BJ (cell line): ENCODE results near the gene PAM. TPM values are rescaled to one million over a fixed set of nuclear protein-coding genes. Genes with fewer than 3 reads are reported as not detected.

ENCODE experiments used
- CTCF ChIA-PET: fragments of 350-600 bp; formaldehyde crosslinking; extraction: SDS; loops from one replicate; lab custom pipeline; 2021; ENCODE audit warnings: antibody characterized with exemption, inconsistent platforms; lab: Yijun Ruan, JAX
- POLR2A ChIA-PET: fragments of 300-600 bp; sonication (Branson Sonifier 250); formaldehyde crosslinking; extraction: SDS; loops from one replicate; lab custom pipeline; 2021; ENCODE audit warnings: antibody characterized with exemption; lab: Charles Lee
- DNase-seq: peaks from one replicate; pipeline ENCODE4 v3.0.0-alpha.2; 2011; ENCODE audit warnings: low read depth
- H3K27me3 ChIP-seq: 2 replicates; pipeline ENCODE4 v1.6.0; 2011; ENCODE audit warnings: low read length; ENCODE audit not compliant: control insufficient read depth, insufficient read depth
- H3K36me3 ChIP-seq: 2 replicates; pipeline ENCODE4 v1.5.1; 2011; ENCODE audit warnings: low read length; ENCODE audit not compliant: control insufficient read depth, insufficient read depth
- H3K4me3 ChIP-seq: 2 replicates; pipeline ENCODE4 v1.5.1; 2011; ENCODE audit warnings: low read depth, mild to moderate bottlenecking, control low read depth, low read length
- polyA plus RNA-seq: library from polyadenylated mRNA; depleted of rRNA; stranded (reverse); fragments of >200 nt; gene quantifications from 2 replicates; pipeline ENCODE4 v1.2.3, GENCODE V29; 2011
- TF ChIP-seq, protein P1 (sequence below): IDR thresholded peaks from 2 replicates; pipeline ENCODE4 v1.5.1; 2011; ENCODE audit warnings: low read depth, mild to moderate bottlenecking, control low read depth, inconsistent platforms, low read length, moderate library complexity; ENCODE audit not compliant: insufficient read depth

The PAM gene
- polyA plus RNA-seq, 1 experiment, result 256 TPM

GRCh38 chr5:102969641-102970040 lies 214.5 kb downstream of the PAM start:
- H3K27me3 ChIP-seq, result no peaks in the 10 kb centered on the region
- CTCF ChIA-PET, result interaction anchor here (3.2 kb wide), 1 partner anchor 9 kb away, joined by 11 read pairs; no protein-coding TSS in a partner anchor
- TF ChIP-seq, protein P1, sequence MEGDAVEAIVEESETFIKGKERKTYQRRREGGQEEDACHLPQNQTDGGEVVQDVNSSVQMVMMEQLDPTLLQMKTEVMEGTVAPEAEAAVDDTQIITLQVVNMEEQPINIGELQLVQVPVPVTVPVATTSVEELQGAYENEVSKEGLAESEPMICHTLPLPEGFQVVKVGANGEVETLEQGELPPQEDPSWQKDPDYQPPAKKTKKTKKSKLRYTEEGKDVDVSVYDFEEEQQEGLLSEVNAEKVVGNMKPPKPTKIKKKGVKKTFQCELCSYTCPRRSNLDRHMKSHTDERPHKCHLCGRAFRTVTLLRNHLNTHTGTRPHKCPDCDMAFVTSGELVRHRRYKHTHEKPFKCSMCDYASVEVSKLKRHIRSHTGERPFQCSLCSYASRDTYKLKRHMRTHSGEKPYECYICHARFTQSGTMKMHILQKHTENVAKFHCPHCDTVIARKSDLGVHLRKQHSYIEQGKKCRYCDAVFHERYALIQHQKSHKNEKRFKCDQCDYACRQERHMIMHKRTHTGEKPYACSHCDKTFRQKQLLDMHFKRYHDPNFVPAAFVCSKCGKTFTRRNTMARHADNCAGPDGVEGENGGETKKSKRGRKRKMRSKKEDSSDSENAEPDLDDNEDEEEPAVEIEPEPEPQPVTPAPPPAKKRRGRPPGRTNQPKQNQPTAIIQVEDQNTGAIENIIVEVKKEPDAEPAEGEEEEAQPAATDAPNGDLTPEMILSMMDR, result no peak
- DNase-seq, result no peak
- no peak overlapping the region for H3K4me3 ChIP-seq
- H3K36me3 ChIP-seq, result peaks cover 2% of the 10 kb centered on the region
- POLR2A ChIA-PET, result no interaction called here

DNA sequence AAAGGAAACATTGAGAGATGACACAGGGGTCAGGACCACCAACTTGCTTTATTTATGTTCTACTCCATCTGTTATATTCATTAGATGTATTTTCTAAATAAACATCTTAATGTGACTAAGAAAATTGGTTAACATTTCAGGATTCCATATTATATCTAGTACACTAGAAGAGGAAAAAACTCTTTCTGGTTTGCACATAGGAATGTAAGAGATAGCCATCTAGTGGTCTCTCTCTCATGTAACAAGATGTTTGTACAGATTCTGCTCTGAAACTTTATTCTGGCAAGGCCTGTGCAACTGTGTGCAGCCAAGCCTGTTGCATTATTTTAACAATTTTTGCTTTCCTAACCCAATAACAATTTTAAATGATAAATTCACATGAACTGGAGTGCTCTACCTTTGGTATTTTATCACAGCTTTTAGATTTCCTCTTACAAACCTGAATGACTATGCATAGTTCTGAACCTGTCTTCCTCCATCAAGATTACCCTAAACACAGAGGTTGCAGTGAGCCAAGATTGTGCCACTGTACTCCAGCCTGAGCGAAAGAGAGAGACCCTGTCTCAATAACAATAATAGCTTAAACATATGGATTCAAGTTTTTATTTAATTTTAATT lies 216.7 kb downstream of the PAM start:
- H3K27me3 ChIP-seq, result no peaks in the 10 kb centered on the region
- no peak overlapping the region for H3K4me3 ChIP-seq
- peaks cover 2% of the 10 kb centered on the region for H3K36me3 ChIP-seq
- ChIA-PET CTCF (interaction anchor here (0.6 to 3.9 kb wide), 14 partner anchors 11 to 726 kb away, joined by 3 to 16 read pairs (median 3); no protein-coding TSS in a partner anchor), POLR2A (no interaction called here)
- DNase-seq, result peak; percentile 4
- TF ChIP-seq, protein P1, result peak; percentile 63

DNA sequence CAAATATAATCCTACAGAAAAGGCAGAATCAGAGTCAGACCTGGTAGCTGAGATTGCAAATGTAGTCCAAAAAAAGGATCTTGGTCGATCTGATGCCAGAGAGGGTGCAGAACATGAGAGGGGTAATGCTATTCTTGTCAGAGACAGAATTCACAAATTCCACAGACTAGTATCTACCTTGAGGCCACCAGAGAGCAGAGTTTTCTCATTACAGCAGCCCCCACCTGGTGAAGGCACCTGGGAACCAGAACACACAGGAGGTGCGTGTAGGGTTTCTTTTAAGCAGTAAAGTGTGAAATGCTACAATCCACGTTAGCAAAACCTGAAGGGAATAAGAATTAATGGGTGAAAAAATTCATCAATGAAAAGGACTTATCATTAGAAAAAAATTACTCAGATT lies 219.1 kb downstream of the PAM start:
- TF ChIP-seq, protein P1, result no peak
- ChIA-PET POLR2A (no interaction called here), CTCF (interaction anchor here (0.7 to 3.9 kb wide), 3 partner anchors 15 to 293 kb away, joined by 3 to 16 read pairs (median 3); no protein-coding TSS in a partner anchor)
- H3K4me3 ChIP-seq, result no peak overlapping the region
- H3K27me3 ChIP-seq, result no peaks in the 10 kb centered on the region
- DNase-seq, result no peak
- H3K36me3 ChIP-seq, result peaks cover 2% of the 10 kb centered on the region; the same call in 1 of the 2 replicates

GRCh38 chr5:102975045-102975444 lies 219.9 kb downstream of the PAM start:
- ChIA-PET POLR2A (no interaction called here), CTCF (no interaction called here)
- Histone ChIP-seq H3K27me3 (no peaks in the 10 kb centered on the region), H3K36me3 (peaks cover 2% of the 10 kb centered on the region; the same call in 1 of the 2 replicates), H3K4me3 (no peak overlapping the region)
- DNase-seq, result no peak
- TF ChIP-seq, protein P1, result no peak

- POLR2A ChIA-PET, result no interaction called here
- Histone ChIP-seq H3K36me3 (peaks cover 2% of the 10 kb centered on the region; the same call in 1 of the 2 replicates), H3K4me3 (no peak overlapping the region), H3K27me3 (no peaks in the 10 kb centered on the region)
- DNase-seq, result peak; percentile 7
- CTCF ChIA-PET, result interaction anchor here (1.5 kb wide), 1 partner anchor 295 kb away, joined by 4 read pairs; no protein-coding TSS in a partner anchor
- TF ChIP-seq, protein P1, result no peak
Measured at GRCh38 chr5:102975457-102976182, 220.5 kb downstream of the PAM start.
